ENCODE measurements around the gene LMX1A. TPM values are rescaled to one million over a fixed set of nuclear protein-coding genes. Genes with fewer than 3 reads are reported as not detected.

Gene LMX1A
- total and polyA plus RNA-seq, 9 donors = 0.37 to 2.2 (median 0.84) TPM

GRCh38 chr1:165172666-165173065 is 183.8 kb downstream of the LMX1A start:
- Histone ChIP-seq H3K4me1 (ENCODE audit: control insufficient read depth, insufficient read depth, low read length) (no peaks in the 10 kb centered on the region), H3K36me3 (ENCODE audit: control insufficient read depth, insufficient read depth, low read length) (no peaks in the 10 kb centered on the region), H3K9me3 (replicated peaks; ENCODE audit: control insufficient read depth, low read depth, low read length) (no peaks in the 10 kb centered on the region), H3K27me3 (ENCODE audit: control insufficient read depth, insufficient read depth, low read length) (no peaks in the 10 kb centered on the region), H3K4me3 (ENCODE audit: low read length) (no peak overlapping the region), H3K27ac (ENCODE audit: low read length) (no peak overlapping the region)
- no peak for DNase-seq
- no CpG with 5 or more reads among the region's 2 CpGs for WGBS (ENCODE audit: insufficient coverage)

- Histone ChIP-seq H3K9me3 (replicated peaks; ENCODE audit: control insufficient read depth, low read depth, low read length) (no peaks in the 10 kb centered on the region), H3K4me3 (ENCODE audit: low read length) (no peak overlapping the region), H3K27me3 (ENCODE audit: control insufficient read depth, insufficient read depth, low read length) (no peaks in the 10 kb centered on the region), H3K4me1 (ENCODE audit: control insufficient read depth, insufficient read depth, low read length) (no peaks in the 10 kb centered on the region), H3K36me3 (ENCODE audit: control insufficient read depth, insufficient read depth, low read length) (no peaks in the 10 kb centered on the region), H3K27ac (ENCODE audit: low read length) (no peak overlapping the region)
- no peak for DNase-seq
- WGBS (ENCODE audit: insufficient coverage) = no CpG with 5 or more reads among the region's 3 CpGs
Measured at GRCh38 chr1:165169729-165170128, 186.8 kb downstream of the LMX1A start.

DNA sequence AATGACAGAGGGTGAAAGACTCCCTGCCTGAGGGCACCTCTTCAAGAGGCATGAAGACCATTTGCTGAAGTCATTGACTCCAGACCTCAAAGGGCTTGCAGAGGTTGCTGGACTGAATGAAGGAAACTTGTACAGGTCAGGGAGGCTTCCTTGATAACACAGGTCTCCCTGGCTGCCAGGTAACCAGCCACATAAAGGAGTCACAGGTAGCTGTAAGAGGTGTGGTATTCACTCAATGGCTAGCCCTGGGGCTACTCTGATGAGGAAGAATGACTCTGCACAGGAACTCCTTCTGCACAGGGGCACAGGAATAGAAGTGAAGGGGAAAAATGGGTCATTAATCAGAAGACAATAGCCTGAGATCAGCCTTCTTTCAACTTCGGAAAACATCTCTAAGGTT is 187.5 kb downstream of the LMX1A start:
- no peak overlapping the region for H3K27ac ChIP-seq (ENCODE audit: low read length)
- H3K36me3 ChIP-seq (ENCODE audit: control insufficient read depth, insufficient read depth, low read length) = no peaks in the 10 kb centered on the region
- WGBS (ENCODE audit: insufficient coverage) = 80% methylated on average over 1 of the region's 1 CpG
- no peaks in the 10 kb centered on the region for H3K27me3 ChIP-seq (ENCODE audit: control insufficient read depth, insufficient read depth, low read length)
- H3K4me1 ChIP-seq (ENCODE audit: control insufficient read depth, insufficient read depth, low read length) = no peaks in the 10 kb centered on the region
- DNase-seq = no peak
- no peak overlapping the region for H3K4me3 ChIP-seq (ENCODE audit: low read length)
- H3K9me3 ChIP-seq (replicated peaks; ENCODE audit: control insufficient read depth, low read depth, low read length) = no peaks in the 10 kb centered on the region

- 33% methylated on average over 4 of the region's 4 CpGs for WGBS (ENCODE audit: insufficient coverage)
Measured at GRCh38 chr1:165168467-165168866, 188.0 kb downstream of the LMX1A start.

DNA sequence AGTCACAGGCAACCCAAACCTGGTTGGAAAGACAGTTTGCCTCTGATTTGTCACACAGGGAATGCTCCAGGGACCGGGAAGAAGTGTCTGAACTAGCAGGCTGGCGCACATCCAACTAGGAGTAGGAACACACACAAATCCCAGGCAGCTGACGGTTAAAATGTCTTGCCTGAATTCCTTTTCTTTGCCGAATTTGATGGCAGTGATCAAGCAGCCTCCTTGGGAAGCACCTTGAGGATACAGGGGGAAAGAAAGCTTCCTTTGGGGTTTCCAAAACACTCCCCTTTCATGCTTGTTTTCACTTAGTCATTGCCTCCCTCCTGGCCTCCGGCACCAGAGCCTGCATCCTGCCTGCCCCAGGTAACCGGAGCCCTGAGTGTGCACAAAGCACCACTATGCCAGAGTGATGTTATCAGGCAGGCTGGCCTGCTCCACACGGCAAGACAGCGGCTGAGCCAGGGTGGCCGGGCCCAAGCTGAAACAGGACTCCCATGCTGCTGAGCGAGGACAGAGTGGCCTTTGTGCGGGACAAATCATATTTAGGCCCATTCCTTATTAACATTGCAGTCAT is 193.8 kb downstream of the LMX1A start:
- WGBS (ENCODE audit: insufficient coverage) = 25% methylated on average over 7 of the region's 11 CpGs
- Histone ChIP-seq H3K36me3 (ENCODE audit: control insufficient read depth, insufficient read depth, low read length) (no peaks in the 10 kb centered on the region), H3K27me3 (ENCODE audit: control insufficient read depth, insufficient read depth, low read length) (no peaks in the 10 kb centered on the region), H3K4me1 (ENCODE audit: control insufficient read depth, insufficient read depth, low read length) (no peaks in the 10 kb centered on the region), H3K27ac (ENCODE audit: low read length) (no peak overlapping the region), H3K9me3 (replicated peaks; ENCODE audit: control insufficient read depth, low read depth, low read length) (no peaks in the 10 kb centered on the region), H3K4me3 (ENCODE audit: low read length) (no peak overlapping the region)
- peak; percentile 27 for DNase-seq

More at GRCh38 chr1:165168467-165168866, 188.0 kb downstream of the LMX1A start:
- H3K4me1 ChIP-seq (ENCODE audit: control insufficient read depth, insufficient read depth, low read length) = no peaks in the 10 kb centered on the region
- H3K9me3 ChIP-seq (replicated peaks; ENCODE audit: control insufficient read depth, low read depth, low read length) = no peaks in the 10 kb centered on the region
- no peak for DNase-seq
- no peaks in the 10 kb centered on the region for H3K36me3 ChIP-seq (ENCODE audit: control insufficient read depth, insufficient read depth, low read length)
- H3K27me3 ChIP-seq (ENCODE audit: control insufficient read depth, insufficient read depth, low read length) = no peaks in the 10 kb centered on the region
- no peak overlapping the region for H3K4me3 ChIP-seq (ENCODE audit: low read length)
- no peak overlapping the region for H3K27ac ChIP-seq (ENCODE audit: low read length)

- H3K4me3 ChIP-seq (ENCODE audit: low read length) = no peak overlapping the region
- H3K36me3 ChIP-seq (ENCODE audit: control insufficient read depth, insufficient read depth, low read length) = no peaks in the 10 kb centered on the region
- H3K27ac ChIP-seq (ENCODE audit: low read length) = no peak overlapping the region
- DNase-seq = no peak
- H3K4me1 ChIP-seq (ENCODE audit: control insufficient read depth, insufficient read depth, low read length) = no peaks in the 10 kb centered on the region
- WGBS (ENCODE audit: insufficient coverage) = 20% methylated on average over 1 of the region's 4 CpGs
- no peaks in the 10 kb centered on the region for H3K27me3 ChIP-seq (ENCODE audit: control insufficient read depth, insufficient read depth, low read length)
- no peaks in the 10 kb centered on the region for H3K9me3 ChIP-seq (replicated peaks; ENCODE audit: control insufficient read depth, low read depth, low read length)
Measured at GRCh38 chr1:165161130-165161529, 195.4 kb downstream of the LMX1A start.

DNA sequence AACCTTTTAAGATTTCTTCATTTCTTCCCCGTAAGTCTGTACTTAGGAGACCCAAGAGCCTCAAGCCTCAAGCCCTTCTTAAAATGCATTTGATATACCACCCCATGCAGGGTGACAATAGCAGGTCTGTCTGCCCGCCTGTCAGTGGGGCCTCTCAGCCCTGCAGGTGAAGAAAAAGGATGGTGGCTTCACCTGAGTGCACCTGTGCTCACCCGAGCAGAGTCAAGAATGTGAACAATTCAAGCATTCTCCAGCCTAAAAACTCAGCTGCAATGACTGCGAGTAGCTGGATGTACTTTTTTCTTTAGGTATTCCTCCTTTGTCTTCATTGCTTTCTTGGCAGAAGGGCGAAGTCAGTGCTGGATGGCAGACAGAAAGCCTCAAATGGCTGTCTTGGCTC is 203.3 kb downstream of the LMX1A start:
- Histone ChIP-seq H3K4me3 (ENCODE audit: low read length) (no peak overlapping the region), H3K4me1 (ENCODE audit: control insufficient read depth, insufficient read depth, low read length) (peaks cover 2% of the 10 kb centered on the region), H3K36me3 (ENCODE audit: control insufficient read depth, insufficient read depth, low read length) (no peaks in the 10 kb centered on the region), H3K27ac (ENCODE audit: low read length) (no peak overlapping the region), H3K27me3 (ENCODE audit: control insufficient read depth, insufficient read depth, low read length) (no peaks in the 10 kb centered on the region), H3K9me3 (replicated peaks; ENCODE audit: control insufficient read depth, low read depth, low read length) (no peaks in the 10 kb centered on the region)
- no peak for DNase-seq
- WGBS (ENCODE audit: insufficient coverage) = 48% methylated on average over 3 of the region's 5 CpGs

DNA sequence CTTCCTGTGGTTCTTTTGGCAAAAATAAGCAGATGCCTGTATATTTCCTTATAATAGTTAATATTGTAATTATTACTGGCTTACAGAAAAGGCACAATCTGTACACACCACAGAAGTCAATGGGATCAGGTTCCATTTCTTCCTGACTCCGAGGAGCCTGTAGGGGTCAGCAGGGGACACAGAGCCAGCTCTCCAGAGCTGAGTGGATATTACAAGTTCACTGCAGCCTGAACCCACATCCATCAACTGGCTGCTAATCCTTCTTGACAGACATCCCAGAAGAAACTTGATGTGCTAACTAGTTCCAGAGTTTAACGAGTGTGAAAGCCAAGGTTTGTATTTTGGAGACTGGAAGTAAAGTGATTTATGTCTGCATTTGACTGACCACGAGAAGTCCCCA is 203.8 kb downstream of the LMX1A start:
- Histone ChIP-seq H3K36me3 (ENCODE audit: control insufficient read depth, insufficient read depth, low read length) (no peaks in the 10 kb centered on the region), H3K27ac (ENCODE audit: low read length) (no peak overlapping the region), H3K9me3 (replicated peaks; ENCODE audit: control insufficient read depth, low read depth, low read length) (no peaks in the 10 kb centered on the region), H3K4me1 (ENCODE audit: control insufficient read depth, insufficient read depth, low read length) (peaks cover 2% of the 10 kb centered on the region), H3K4me3 (ENCODE audit: low read length) (no peak overlapping the region), H3K27me3 (ENCODE audit: control insufficient read depth, insufficient read depth, low read length) (no peaks in the 10 kb centered on the region)
- peak; percentile 50 for DNase-seq
- 0% methylated on average over 1 of the region's 3 CpGs for WGBS (ENCODE audit: insufficient coverage)

DNA sequence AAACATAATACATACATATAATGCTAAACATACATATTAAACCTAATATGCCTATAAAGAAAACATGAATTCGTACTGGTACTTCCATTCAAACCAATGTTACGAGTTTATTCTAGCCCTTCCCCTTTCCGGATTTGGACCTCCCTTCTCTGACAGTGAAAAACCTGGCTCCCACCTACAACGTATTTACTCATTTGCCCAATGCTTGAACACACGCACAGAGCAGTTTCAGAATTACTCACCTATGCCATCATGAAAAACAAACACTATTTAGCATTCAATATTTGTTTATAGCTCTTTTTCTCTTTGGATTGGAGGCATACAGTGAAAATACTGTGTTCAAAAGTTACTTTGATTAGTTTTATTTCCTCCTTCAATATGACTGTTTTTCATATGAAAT is 204.4 kb downstream of the LMX1A start:
- Histone ChIP-seq H3K9me3 (replicated peaks; ENCODE audit: control insufficient read depth, low read depth, low read length) (no peaks in the 10 kb centered on the region), H3K27me3 (ENCODE audit: control insufficient read depth, insufficient read depth, low read length) (no peaks in the 10 kb centered on the region), H3K4me3 (ENCODE audit: low read length) (no peak overlapping the region), H3K4me1 (ENCODE audit: control insufficient read depth, insufficient read depth, low read length) (peaks cover 2% of the 10 kb centered on the region), H3K27ac (ENCODE audit: low read length) (no peak overlapping the region), H3K36me3 (ENCODE audit: control insufficient read depth, insufficient read depth, low read length) (no peaks in the 10 kb centered on the region)
- no peak for DNase-seq
- WGBS (ENCODE audit: insufficient coverage) = 88% methylated on average over 3 of the region's 5 CpGs
